NCI-H2107 (cell line): ENCODE data around the gene ECE2.

Experiments
- DNase-seq: peaks from one replicate; lab custom pipeline; 2025; lab: John Stamatoyannopoulos, UW

Gene ECE2

DNA sequence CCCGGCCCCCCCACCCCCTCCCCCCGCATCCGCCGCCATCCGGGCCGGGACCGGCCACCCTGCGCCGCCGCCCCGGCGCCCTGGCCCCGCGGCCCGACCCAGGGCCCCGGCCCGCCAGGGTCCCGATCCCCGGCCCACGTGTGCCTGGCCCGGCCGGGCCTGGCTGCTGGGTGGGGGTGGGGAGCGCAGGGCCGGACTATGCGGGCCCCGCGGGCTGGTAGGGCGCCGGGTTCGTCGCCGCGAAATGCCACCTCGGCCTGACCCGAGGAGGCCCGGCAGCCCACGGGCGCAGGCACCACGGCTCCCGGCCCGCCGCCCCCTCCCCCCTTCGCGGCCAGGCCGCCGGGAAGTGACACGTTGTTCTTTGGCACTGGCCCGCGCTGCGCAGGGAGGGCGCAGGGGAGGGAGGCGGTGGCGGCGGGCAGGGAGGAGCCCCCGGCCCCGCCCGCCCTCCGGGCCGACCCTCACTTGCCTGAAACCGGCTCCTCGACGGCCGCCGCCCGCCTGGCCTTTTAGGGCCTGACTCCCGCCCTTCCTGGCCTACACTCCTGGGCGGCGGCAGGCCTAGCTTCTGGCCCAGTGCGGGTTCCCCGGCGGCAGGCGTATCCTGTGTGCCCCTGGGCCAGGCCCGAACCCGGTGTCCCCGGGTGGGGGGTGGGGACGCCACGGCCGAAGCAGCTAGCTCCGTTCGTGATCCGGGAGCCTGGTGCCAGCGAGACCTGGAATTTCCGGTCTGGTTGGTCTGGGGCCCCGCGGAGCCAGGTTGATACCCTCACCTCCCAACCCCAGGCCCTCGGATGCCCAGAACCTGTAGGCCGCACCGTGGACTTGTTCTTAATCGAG lies 39.1 kb downstream of the ECE2 start:
- peak; percentile 65 for DNase-seq

DNA sequence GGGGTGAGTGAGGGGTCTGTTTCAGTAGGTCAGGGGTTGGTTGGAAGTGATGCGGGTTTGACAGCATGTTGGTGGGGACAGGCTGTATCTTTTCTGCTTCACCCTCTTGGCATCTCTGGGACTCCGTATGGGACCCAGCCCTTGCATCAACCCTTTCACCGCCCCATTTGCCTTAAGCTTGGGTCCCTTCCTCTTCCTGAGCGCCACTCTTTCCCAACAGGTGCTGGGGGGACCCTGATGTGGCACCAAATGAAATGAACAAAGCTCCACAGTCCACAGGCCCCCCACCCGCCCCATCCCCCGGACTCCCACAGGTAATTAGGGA lies 39.7 kb downstream of the ECE2 start:
- DNase-seq: no peak

DNA sequence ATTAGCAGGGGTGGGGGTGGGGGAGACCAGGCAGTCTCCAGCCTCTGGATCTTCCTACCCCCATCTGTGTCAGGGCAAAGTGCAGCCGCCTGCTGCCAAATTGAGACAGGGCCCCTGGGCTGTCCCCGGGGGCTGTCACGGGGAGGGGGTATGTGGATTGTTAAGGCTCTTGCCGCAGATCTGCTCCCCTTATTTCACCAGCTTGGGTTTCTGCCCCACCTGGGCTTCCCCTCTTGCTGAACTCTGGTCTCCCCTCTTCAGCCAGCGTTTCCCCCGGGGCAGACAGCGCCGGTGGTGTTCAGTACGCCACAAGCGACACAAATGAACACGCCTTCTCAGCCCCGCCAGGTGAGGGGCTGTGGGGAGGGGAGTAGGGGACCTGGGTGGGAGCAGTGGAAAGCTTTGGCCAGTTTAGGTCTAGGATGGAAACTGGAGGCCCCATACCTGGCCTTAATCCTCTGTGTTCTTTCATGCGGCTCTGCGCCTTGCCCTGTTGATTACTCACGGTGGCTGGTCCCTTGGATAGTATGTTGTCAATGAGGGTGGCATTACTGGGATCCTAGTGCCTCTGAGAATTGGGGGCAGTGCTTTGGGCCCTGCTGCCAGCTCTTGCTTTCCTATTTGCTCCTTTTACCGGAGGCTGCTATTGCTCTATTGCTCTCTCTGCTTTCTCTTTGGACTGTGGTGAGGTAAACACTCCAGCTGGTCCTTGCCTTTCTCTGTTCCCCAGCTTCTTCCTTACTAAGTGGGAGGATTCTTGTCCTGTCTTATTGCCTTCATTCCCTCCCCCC lies 40.2 kb downstream of the ECE2 start:
- no peak for DNase-seq

DNA sequence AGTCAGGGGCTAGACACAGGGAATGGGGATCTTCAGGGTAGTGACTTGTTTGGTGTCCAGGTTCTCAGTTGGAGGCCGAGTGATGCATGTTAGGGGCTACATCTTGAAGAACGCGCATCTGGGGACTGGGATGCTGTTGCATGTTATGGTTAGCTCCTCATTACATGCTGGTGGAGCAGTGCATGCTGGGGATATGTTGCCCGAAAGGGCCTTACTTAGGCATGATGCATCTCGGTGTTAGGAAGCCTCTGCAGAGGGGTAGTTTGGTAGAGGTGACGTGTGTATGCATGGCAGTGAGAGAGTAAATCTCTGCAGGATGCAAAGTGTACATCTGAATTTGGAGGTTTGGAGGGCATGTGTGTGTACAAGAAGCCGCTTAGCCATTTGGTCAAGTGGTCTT lies 41.0 kb downstream of the ECE2 start:
- no peak for DNase-seq

DNA sequence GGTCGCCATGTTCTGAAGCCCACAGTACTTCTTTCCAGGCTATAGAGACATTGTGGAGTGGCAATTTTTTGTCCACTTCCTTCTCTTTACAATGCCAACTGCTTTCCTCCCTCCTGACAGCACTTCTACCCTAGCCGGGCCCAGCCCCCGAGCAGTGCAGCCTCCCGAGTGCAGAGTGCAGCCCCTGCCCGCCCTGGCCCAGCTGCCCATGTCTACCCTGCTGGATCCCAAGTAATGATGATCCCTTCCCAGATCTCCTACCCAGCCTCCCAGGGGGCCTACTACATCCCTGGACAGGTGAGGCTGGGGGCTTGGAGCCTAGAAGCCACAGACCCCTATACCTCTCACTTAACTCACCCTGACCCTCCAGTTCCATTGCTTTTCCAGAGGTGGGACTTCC lies 41.4 kb downstream of the ECE2 start:
- DNase-seq: no peak

DNA sequence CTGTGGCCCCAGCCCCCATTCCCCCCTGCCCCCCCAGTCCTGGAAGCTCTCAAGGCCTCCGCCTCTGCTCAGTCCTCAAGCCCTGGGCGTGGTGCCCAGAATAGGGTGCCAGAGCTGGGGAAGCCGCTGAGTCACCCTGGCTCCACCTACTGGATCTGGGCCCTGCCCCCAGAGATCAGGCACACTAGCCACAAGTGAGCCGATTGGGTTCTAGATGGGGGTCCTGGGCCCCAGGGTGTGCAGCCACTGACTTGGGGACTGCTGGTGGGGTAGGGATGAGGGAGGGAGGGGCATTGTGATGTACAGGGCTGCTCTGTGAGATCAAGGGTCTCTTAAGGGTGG lies 44.3 kb downstream of the ECE2 start:
- DNase-seq: peak; percentile 99

DNA sequence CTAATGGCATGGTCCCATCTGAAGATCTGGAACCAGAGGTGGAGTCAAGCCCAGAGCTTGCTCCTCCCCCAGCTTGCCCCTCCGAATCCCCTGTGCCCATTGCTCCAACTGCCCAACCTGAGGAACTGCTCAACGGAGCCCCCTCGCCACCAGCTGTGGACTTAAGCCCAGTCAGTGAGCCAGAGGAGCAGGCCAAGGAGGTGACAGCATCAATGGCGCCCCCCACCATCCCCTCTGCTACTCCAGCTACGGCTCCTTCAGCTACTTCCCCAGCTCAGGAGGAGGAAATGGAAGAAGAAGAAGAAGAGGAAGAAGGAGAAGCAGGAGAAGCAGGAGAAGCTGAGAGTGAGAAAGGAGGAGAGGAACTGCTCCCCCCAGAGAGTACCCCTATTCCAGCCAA lies 45.8 kb downstream of the ECE2 start:
- DNase-seq: no peak

DNA sequence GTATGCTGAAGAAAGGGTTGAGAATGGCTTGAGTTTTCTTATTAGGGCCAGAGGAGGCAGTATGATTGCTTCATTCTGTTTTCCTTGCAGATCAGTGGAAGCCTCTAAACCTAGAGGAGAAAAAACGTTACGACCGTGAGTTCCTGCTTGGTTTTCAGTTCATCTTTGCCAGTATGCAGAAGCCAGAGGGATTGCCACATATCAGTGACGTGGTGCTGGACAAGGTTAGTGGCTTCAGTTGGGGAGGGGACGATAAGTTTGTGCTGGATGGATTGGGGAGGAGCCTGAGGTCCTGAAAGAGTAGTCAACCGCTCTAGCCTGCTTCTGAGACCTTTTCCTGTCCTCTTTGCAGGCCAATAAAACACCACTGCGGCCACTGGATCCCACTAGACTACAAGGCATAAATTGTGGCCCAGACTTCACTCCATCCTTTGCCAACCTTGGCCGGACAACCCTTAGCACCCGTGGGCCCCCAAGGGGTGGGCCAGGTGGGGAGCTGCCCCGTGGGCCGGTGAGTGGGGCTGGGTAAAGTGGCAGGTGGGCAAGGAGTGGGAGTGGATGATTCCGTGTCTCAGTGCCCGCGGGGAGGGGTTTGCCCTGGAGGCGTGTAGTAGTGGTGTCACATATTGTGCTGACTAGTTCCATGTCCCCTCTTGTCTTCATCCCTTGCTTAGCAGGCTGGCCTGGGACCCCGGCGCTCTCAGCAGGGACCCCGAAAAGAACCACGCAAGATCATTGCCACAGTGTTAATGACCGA lies 47.1 kb downstream of the ECE2 start:
- no peak for DNase-seq

DNA sequence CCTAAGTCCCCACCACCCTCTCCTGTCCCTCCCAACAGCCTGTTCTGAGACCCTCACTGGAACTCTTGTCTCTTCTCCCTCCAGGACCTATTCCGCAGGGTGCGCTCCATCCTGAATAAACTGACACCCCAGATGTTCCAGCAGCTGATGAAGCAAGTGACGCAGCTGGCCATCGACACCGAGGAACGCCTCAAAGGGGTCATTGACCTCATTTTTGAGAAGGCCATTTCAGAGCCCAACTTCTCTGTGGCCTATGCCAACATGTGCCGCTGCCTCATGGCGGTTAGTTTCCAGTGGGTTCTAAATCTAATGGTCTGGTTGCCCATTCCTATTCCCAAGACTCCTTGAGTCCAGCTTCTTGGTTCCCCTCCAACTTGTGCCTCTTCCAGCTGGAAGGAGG lies 47.9 kb downstream of the ECE2 start:
- no peak for DNase-seq

DNA sequence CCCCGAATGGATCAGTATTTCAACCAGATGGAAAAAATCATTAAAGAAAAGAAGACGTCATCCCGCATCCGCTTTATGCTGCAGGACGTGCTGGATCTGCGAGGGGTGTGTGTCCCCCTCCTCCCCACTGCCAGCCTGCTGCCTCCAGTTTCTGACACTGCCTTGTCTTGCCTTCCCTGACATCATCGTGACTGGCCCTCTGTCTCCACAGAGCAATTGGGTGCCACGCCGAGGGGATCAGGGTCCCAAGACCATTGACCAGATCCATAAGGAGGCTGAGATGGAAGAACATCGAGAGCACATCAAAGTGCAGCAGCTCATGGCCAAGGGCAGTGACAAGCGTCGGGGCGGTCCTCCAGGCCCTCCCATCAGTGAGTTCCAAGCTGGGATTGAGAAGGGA lies 49.4 kb downstream of the ECE2 start:
- DNase-seq: no peak

DNA sequence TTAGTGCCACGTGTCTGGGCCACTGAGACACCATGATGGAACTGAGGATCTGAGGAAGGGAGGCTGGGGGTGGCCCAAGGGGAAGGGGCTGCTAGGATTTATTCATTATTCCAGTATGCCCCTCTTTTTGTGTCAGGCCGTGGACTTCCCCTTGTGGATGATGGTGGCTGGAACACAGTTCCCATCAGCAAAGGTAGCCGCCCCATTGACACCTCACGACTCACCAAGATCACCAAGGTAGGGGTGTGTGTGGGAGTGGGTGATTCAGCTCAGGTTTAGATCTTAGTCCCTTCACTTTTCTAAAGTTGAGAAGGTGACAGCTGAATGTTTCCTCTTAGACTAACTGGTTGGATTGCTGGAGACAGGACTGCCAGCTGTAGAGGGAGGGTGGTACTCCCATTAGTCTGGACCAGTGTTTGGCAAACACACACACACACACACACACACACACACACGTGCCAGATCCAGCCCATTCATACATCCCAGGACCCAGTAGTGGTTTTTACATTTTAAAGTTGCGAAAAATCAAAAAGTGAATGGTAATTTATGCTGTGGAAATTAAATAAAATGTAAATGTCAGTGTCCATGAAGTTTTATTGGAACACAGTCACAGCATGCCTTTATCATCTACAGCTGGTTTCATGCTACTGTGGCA lies 50.0 kb downstream of the ECE2 start:
- no peak for DNase-seq

DNA sequence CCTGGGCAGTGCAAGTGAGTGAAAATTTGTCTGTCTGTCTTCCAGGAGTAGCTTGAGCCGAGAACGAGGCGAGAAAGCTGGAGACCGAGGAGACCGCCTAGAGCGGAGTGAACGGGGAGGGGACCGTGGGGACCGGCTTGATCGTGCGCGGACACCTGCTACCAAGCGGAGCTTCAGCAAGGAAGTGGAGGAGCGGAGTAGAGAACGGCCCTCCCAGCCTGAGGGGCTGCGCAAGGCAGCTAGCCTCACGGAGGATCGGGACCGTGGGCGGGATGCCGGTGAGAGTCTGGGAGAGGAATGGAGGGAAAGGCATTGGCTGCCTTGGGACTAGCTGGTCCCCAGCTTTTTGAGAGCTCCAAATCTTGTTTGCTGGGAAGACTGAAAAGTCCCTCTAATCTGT lies 51.3 kb downstream of the ECE2 start:
- no peak for DNase-seq

DNA sequence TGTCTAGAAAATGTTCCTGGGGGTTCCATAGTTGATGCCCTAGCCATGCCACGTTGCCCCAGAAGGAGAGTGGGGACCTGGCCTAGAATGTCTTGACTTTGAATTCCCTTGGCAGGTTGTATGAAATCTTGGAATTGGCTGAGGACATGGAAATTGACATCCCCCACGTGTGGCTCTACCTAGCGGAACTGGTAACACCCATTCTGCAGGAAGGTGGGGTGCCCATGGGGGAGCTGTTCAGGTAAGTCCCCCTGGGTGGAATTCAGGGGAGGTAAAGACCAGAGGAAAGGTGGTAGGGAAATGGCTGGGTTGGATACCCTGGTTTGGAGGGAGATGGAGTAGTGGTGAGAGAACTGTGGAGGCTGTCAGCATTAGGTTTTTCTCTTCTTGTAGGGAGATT lies 52.7 kb downstream of the ECE2 start:
- DNase-seq: no peak

DNA sequence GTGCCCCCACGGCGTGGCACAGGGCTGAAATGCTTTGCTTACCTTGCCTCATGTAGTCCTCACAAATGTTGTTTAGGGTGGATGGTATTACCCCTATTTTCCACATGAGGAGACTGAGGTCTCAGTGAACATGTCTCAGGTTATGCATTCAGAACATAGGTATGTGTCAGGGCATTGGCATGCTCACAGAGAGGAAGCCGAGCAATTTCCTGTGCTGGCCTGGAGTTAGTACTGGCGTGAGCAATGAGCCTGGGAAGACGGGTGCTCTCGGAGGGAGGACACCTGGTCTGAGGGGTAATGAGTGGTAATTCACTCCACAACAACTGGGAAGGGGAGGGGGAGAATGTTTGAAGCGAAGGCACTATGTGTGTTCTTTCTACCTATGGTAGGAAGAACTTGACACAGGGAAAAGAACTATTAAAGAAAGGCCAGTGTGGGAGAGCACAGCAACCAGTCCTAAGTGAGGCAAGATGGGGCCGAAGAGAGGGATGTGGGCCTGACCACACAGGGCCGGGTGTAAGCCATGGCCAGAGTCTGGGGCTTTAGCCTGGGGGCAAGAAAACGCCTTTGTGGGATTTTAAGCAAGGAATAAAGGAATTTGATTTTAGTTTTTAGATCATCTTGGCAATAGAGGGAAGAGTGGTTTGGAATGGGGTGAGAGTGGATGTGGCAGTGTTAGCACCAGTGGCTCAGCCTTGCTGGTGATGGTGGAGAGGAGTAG lies 56.7 kb downstream of the ECE2 start:
- DNase-seq: no peak

DNA sequence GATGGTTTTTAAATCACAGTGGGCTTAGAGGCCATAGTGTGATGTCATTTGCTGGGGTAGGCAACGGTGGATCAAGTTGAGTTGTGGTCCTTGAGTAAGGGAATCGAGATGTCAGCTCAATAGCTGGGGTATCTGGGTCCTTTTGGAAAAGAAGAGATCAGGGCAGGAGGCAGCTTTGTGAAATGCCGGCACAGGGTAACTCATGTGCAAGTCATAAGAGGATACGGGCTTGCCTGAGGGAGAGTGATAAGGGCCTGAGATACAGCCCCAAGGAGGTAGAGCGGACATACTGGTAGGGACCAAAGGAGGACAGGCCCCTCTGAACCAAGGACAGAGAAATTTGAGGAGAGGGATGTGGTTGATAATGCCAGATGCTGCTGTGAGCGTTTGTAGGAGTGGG lies 57.4 kb downstream of the ECE2 start:
- DNase-seq: no peak

DNA sequence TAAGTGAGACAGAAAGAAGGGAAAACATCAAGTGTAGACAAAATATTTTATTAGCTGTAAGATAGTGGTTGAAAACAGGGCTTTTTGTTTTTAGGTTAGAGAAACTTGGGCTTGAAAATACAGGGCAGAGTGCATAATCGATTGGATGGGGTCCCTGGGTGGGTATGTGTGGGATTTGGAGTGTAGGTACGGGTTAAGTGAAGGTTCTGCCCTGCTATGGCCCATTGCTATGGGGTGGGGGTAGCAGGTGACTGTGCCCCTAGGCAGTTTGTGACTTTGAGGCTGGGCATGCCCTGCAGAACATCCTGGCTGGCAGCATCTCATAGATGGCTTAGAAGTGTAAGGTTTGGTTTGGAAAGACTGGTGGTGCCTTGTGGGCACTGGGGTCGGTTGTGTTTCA lies 57.9 kb downstream of the ECE2 start:
- DNase-seq: no peak

DNA sequence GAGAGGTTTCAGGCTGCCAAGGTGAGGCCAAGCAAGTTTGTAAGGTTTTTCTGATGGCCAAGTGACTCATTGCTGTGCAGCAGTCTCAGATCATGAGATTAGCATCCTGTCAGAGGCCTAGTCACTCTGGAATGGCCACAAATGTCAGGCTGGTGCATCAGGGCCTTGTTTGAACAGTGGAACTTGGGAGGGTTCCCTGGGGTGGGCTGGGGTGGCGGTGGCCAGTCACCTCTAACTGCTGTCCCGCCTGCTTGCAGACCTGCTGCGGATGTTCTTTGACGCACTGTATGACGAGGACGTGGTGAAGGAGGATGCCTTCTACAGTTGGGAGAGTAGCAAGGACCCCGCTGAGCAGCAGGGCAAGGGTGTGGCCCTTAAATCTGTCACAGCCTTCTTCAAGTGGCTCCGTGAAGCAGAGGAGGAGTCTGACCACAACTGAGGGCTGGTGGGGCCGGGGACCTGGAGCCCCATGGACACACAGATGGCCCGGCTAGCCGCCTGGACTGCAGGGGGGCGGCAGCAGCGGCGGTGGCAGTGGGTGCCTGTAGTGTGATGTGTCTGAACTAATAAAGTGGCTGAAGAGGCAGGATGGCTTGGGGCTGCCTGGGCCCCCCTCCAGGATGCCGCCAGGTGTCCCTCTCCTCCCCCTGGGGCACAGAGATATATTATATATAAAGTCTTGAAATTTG lies 58.8 kb downstream of the ECE2 start:
- no peak for DNase-seq

DNA sequence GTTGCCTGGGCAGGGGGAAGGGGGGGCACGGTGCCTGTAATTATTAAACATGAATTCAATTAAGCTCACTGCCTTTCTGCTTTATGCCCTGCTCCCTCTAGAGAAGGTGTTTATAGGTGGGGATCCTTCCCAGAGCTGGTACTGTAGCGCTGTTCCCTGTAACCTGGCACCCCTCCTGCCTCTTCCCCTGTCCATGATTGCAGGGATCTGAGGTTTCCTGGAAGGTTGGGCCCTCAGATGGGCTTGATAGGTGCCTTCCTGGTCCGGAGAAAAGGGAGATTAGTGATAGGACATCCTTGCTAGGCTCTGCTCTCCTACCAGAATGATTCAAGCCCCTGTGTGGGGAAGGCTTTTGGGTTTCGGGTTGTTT lies 59.5 kb downstream of the ECE2 start:
- peak; percentile 38 for DNase-seq

DNA sequence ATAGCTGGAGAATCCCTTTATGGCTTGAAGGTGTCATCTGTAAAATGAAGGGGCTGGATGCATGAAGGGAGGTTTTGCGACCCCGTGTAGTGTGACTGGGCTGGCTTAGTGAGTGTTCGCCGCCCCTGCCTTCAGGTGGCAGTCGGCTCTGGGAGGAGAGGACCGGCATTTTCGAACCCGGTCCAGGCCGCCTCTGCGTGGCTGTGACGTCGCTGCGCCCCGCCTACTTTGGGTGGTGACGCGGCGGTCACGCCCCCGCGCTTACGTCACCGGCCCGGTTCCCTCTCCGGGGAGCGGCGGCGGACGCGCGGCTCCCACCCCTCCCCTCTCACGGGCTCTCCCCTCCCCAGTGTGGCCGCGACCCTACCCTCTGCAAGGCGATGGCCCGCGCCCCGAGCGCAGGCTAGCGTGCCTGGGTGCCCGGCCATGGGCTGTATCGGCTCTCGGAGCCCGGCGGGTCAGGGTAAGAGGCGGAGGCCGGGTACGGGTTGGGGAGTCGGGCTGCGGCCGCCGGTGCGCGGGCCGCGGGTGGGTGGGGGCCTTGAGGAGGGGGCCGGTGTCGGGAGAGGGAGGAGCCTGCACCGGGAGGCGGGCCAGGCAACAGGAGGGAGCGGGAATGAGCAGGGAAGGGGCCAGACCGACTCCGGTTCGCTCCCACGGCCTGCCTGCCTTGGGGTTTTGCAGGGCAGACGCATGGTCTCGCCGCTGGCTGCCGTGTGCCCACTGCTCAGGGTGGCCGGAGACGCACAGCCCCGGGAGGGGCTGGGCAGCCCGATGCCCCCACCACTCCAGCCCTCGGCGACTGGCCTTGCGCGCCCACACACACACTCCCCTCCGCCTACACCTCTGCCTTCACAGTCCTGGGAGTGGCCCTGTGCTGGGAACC lies 60.1 kb downstream of the ECE2 start:
- DNase-seq: peak; percentile 87
